Prostate gland (tissue), 2 donors: ENCODE data around the gene CDH6. TPM values are rescaled to one million over a fixed set of nuclear protein-coding genes. Genes with fewer than 3 reads are reported as not detected.

Experiments used
- DNase-seq: peaks from one replicate; pipeline ENCODE4 v3.0.0-alpha.2; 2019; ENCODE audit warnings: low spot score
- H3K27ac ChIP-seq, 2 donors: fragments of 200-600 bp; sonication (generic); 2 replicates each; pipeline ENCODE4 v1.5.1; 2017 to 2019
- H3K27me3 ChIP-seq: fragments of 200-600 bp; sonication (generic); replicated peaks from 2 replicates; pipeline ENCODE4 v1.5.1; 2019; ENCODE audit not compliant: insufficient read depth
- H3K36me3 ChIP-seq, 2 donors: fragments of 200-600 bp; sonication (generic); 1 replicate in 1 of 2; 2 replicates in 1 of 2; pipeline versions ENCODE4 v1.5.1 to v1.8.1; 2017 to 2019
- H3K4me1 ChIP-seq: fragments of 200-600 bp; sonication (generic); replicated peaks from 2 replicates; pipeline ENCODE4 v1.5.1; 2019
- H3K4me3 ChIP-seq, 2 donors: fragments of 200-600 bp; sonication (generic); 2 replicates each; pipeline ENCODE4 v1.5.1; 2017 to 2019
- H3K9me3 ChIP-seq: fragments of 200-600 bp; sonication (generic); 2 replicates; pipeline ENCODE4 v1.5.1; 2017
- CTCF ChIP-seq, 4 experiments: fragments of 200-600 bp in 2 of 4; fragments of 450-650 bp in 2 of 4; sonication (generic) in 2 of 4; IDR thresholded peaks; 1 replicate in 3 of 4; 2 replicates in 1 of 4; pipeline ENCODE4 v1.5.1; 2016 to 2019; ENCODE audit warnings: antibody characterized with exemption in 4 of 4, mild to moderate bottlenecking in 2 of 4, moderate library complexity in 2 of 4
- POLR2A ChIP-seq: fragments of 450-650 bp; IDR thresholded peaks from one replicate; pipeline ENCODE4 v1.6.1; 2016; ENCODE audit warnings: antibody characterized with exemption, mild to moderate bottlenecking
- POLR2AphosphoS5 ChIP-seq: sonication (generic); formaldehyde crosslinking; IDR thresholded peaks from one replicate; pipeline ENCODE4 v1.6.1; 2017; ENCODE audit warnings: antibody characterized with exemption
- WGBS: methylation state at CpG from one replicate; pipeline ENCODE4 v1.1.5; 2018; 5-methylcytosine and 5-hydroxymethylcytosine counted together
- intact Hi-C: fragments of 100-400 bp; cut with DNase I; formaldehyde crosslinking; loops from one replicate; pipeline ENCODE4 v1.14.2; 2022
- total RNA-seq, 2 donors: library from RNA; depleted of rRNA; stranded (reverse); fragments of >200 nt; gene quantifications; one replicate each; pipeline ENCODE4 v1.1.0, GENCODE V29; 2016

Gene CDH6
- total RNA-seq, 2 donors from 2014 or later = 1.2 to 2.3 TPM

- Histone ChIP-seq H3K4me1 (no peaks in the 10 kb centered on the region), H3K4me3 (no peak overlapping the region), H3K9me3 (no peaks in the 10 kb centered on the region), H3K36me3 (no peaks in the 10 kb centered on the region), H3K27ac (no peak overlapping the region), H3K27me3 (no peaks in the 10 kb centered on the region)
- WGBS = 97% methylated on average over 1 of the region's 1 CpG
- intact Hi-C loops = no loop called here
- TF ChIP-seq POLR2AphosphoS5 (no peak), CTCF (IDR thresholded peaks at IDR 0.05) (no peak), POLR2A (no peak)
- no peak for DNase-seq
These were observed 51.4 kb downstream of the CDH6 start for GRCh38 chr5:31244921-31245320.

GRCh38 chr5:31247381-31247780, 53.9 kb downstream of the CDH6 start:
- no peaks in the 10 kb centered on the region for H3K27me3 ChIP-seq
- no peak for TF ChIP-seq CTCF (IDR thresholded peaks at IDR 0.05)
- TF ChIP-seq POLR2AphosphoS5 = no peak

GRCh38 chr5:31250201-31250600, 56.7 kb downstream of the CDH6 start:
- no peak overlapping the region for H3K27ac ChIP-seq

More at GRCh38 chr5:31247381-31247780, 53.9 kb downstream of the CDH6 start:
- Histone ChIP-seq H3K4me3 (no peak overlapping the region), H3K4me1 (no peaks in the 10 kb centered on the region), H3K9me3 (no peaks in the 10 kb centered on the region), H3K36me3 (no peaks in the 10 kb centered on the region), H3K27ac (no peak overlapping the region)
- intact Hi-C loops = no loop called here
- DNase-seq = no peak

GRCh38 chr5:31251032-31251431, 57.5 kb downstream of the CDH6 start:
- TF ChIP-seq CTCF (IDR thresholded peaks at IDR 0.05) (no peak), POLR2AphosphoS5 (no peak), POLR2A (no peak)
- no peak for DNase-seq
- no peaks in the 10 kb centered on the region for H3K9me3 ChIP-seq
- no peaks in the 10 kb centered on the region for H3K4me1 ChIP-seq
- no peak overlapping the region for H3K4me3 ChIP-seq
- H3K36me3 ChIP-seq = no peaks in the 10 kb centered on the region
- WGBS = 87% methylated on average over 4 of the region's 4 CpGs
- H3K27ac ChIP-seq = no peak overlapping the region
- intact Hi-C loops = no loop called here
- H3K27me3 ChIP-seq = no peaks in the 10 kb centered on the region

More at GRCh38 chr5:31250201-31250600, 56.7 kb downstream of the CDH6 start:
- Histone ChIP-seq H3K4me1 (no peaks in the 10 kb centered on the region), H3K36me3 (no peaks in the 10 kb centered on the region), H3K27me3 (no peaks in the 10 kb centered on the region), H3K4me3 (no peak overlapping the region), H3K9me3 (no peaks in the 10 kb centered on the region)
- DNase-seq = no peak
- 85% methylated on average over 3 of the region's 3 CpGs for WGBS
- no peak for TF ChIP-seq CTCF (IDR thresholded peaks at IDR 0.05)
- TF ChIP-seq POLR2AphosphoS5 = no peak
- intact Hi-C loops = no loop called here

- Histone ChIP-seq H3K9me3 (no peaks in the 10 kb centered on the region), H3K36me3 (no peaks in the 10 kb centered on the region), H3K27me3 (no peaks in the 10 kb centered on the region), H3K4me3 (no peak overlapping the region), H3K4me1 (no peaks in the 10 kb centered on the region), H3K27ac (no peak overlapping the region)
- intact Hi-C loops = no loop called here
- TF ChIP-seq POLR2AphosphoS5 = no peak
- TF ChIP-seq CTCF (IDR thresholded peaks at IDR 0.05) = no peak
- TF ChIP-seq POLR2A = no peak
- 50% methylated on average over 10 of the region's 10 CpGs for WGBS
- no peak for DNase-seq
These were observed 61.6 kb downstream of the CDH6 start for GRCh38 chr5:31255041-31255440.
